HepG2 (cell line): Measurements from ENCODE around the gene IRF4. TPM values are rescaled to one million over a fixed set of nuclear protein-coding genes. Genes with fewer than 3 reads are reported as not detected.

Experiments
- ATAC-seq: fragments of 200-7000 bp; cut with Tn5 transposase; 3 replicates; pipeline ENCODE4 v1.9.1; 2020; ENCODE audit warnings: mild to moderate bottlenecking, moderate library complexity
- BruUV-seq: library from RNA; stranded (reverse); fragments of 400-500 nt; replicated peaks from 2 replicates; lab custom pipeline; 2021; lab: Mats Ljungman, UMichigan
- CTCF ChIA-PET: fragments of 300-600 bp; formaldehyde crosslinking; extraction: SDS; loops from one replicate; lab custom pipeline; 2021; ENCODE audit warnings: low total read pairs, inconsistent platforms, low intra/inter-chr PET ratio; lab: Yijun Ruan, JAX
- POLR2A ChIA-PET: fragments of 350-600 bp; sonication (Branson Sonifier 250); formaldehyde crosslinking; loops from one replicate; lab custom pipeline; 2020; ENCODE audit warnings: antibody characterized with exemption, inconsistent platforms; lab: Yijun Ruan, JAX
- DNase-seq: peaks from one replicate; pipeline ENCODE4 v3.0.0-alpha.2; 2015; ENCODE audit warnings: low spot score
- FAIRE-seq: peaks from 3 replicates; lab custom pipeline; 2011; peaks lifted over from hg19 to GRCh38; lab: Jason Lieb, UNC
- H2AFZ ChIP-seq: one replicate; pipeline ENCODE4 v1.6.1; 2011; ENCODE audit warnings: low read length, inconsistent platforms
- H3K27ac ChIP-seq: fragments of 300-600 bp; 3 replicates; pipeline ENCODE4 v1.8.0; 2011; ENCODE audit warnings: mixed run types, mild to moderate bottlenecking, mixed read lengths, low read length, inconsistent platforms; ENCODE audit not compliant: insufficient read depth; ENCODE audit errors: extremely low read length
- H3K27me3 ChIP-seq, 2 experiments: fragments of 200-600 bp in 1 of 2; 2 replicates in 1 of 2; 3 replicates in 1 of 2; pipeline versions ENCODE4 v1.6.0 to v1.8.0; 2011; ENCODE audit warnings: low read length in 2 of 2, mild to moderate bottlenecking in 2 of 2, moderate library complexity in 2 of 2, inconsistent platforms in 1 of 2; ENCODE audit not compliant: insufficient read depth in 2 of 2, control insufficient read depth in 1 of 2
- H3K36me3 ChIP-seq, 2 experiments: fragments of 200-600 bp in 1 of 2; replicated peaks in 1 of 2; 2 replicates in 1 of 2; 3 replicates in 1 of 2; pipeline versions ENCODE4 v1.5.1 to v1.8.0; 2011; ENCODE audit warnings: low read length in 2 of 2, inconsistent platforms in 1 of 2; ENCODE audit not compliant: insufficient read depth in 2 of 2, control insufficient read depth in 1 of 2
- H3K4me1 ChIP-seq: 2 replicates; pipeline ENCODE4 v1.5.1; 2012; ENCODE audit warnings: low read length, inconsistent platforms; ENCODE audit not compliant: insufficient read depth
- H3K4me2 ChIP-seq: 2 replicates; pipeline ENCODE4 v1.6.0; 2011; ENCODE audit warnings: low read depth, low read length, inconsistent platforms
- H3K4me3 ChIP-seq, 3 experiments: fragments of 200-600 bp in 1 of 3; sonication (generic), shearing (Covaris generic) in 1 of 3; replicated peaks in 1 of 3; 2 replicates each; pipeline ENCODE4 v1.5.1; 2011 to 2016; ENCODE audit warnings: low read length in 3 of 3, inconsistent platforms in 2 of 3, low read depth in 2 of 3, mild to moderate bottlenecking in 2 of 3, control low read depth in 1 of 3, mixed read lengths in 1 of 3; ENCODE audit not compliant: insufficient read depth in 1 of 3
- H3K79me2 ChIP-seq: one replicate; pipeline ENCODE4 v1.6.1; 2011; ENCODE audit warnings: low read length, inconsistent platforms; ENCODE audit not compliant: insufficient read depth
- H3K9ac ChIP-seq: 2 replicates; pipeline ENCODE4 v1.6.0; 2011; ENCODE audit warnings: mild to moderate bottlenecking, low read depth, low read length, inconsistent platforms; ENCODE audit not compliant: insufficient read depth
- H3K9me3 ChIP-seq: 2 replicates; pipeline ENCODE4 v1.5.1; 2012; ENCODE audit warnings: mild to moderate bottlenecking, low read length
- H4K20me1 ChIP-seq: 2 replicates; pipeline ENCODE4 v1.6.0; 2011; ENCODE audit warnings: inconsistent platforms, mild to moderate bottlenecking, low read length, moderate library complexity; ENCODE audit not compliant: insufficient read depth
- BCLAF1 ChIP-seq: fragments of 450-650 bp; IDR thresholded peaks from 2 replicates; pipeline ENCODE4 v1.6.1; 2017; ENCODE audit warnings: mild to moderate bottlenecking
- DR1 ChIP-seq: sonication (generic); formaldehyde crosslinking; IDR thresholded peaks from 2 replicates; pipeline ENCODE4 v1.8.0; 2021; ENCODE audit warnings: mild to moderate bottlenecking, missing genetic modification reagents, inconsistent platforms
- MIER2 ChIP-seq: IDR thresholded peaks from 2 replicates; pipeline ENCODE4 v1.6.1; 2016; ENCODE audit warnings: missing biosample characterization, missing genetic modification reagents
- NCOA2 ChIP-seq: sonication (generic); formaldehyde crosslinking; IDR thresholded peaks from 2 replicates; pipeline ENCODE4 v1.8.0; 2022; ENCODE audit warnings: inconsistent platforms
- PAF1 ChIP-seq: IDR thresholded peaks from 2 replicates; pipeline ENCODE4 v1.6.1; 2016; ENCODE audit warnings: missing genetic modification reagents, missing compliant biosample characterization
- PBX3 ChIP-seq: sonication (generic); formaldehyde crosslinking; IDR thresholded peaks from 2 replicates; pipeline ENCODE4 v1.8.1; 2023; ENCODE audit warnings: missing genetic modification reagents, inconsistent platforms, borderline replicate concordance
- PCBP2 ChIP-seq: fragments of 200-400 bp; formaldehyde crosslinking; optimal IDR thresholded peaks from 2 replicates; pipeline ENCODE3; 2018; ENCODE audit warnings: low read length, low read depth; ENCODE audit not compliant: poor library complexity, severe bottlenecking
- PHF20 ChIP-seq: sonication (generic); formaldehyde crosslinking; IDR thresholded peaks from 2 replicates; pipeline ENCODE4 v1.5.0; 2020; ENCODE audit warnings: mild to moderate bottlenecking, missing genetic modification reagents
- RARG ChIP-seq: sonication (generic); formaldehyde crosslinking; IDR thresholded peaks from 2 replicates; pipeline ENCODE4 v1.4.0; 2020; ENCODE audit warnings: low read depth, mild to moderate bottlenecking, missing genetic modification reagents
- RCOR2 ChIP-seq: IDR thresholded peaks from 2 replicates; pipeline ENCODE4 v1.6.1; 2016; ENCODE audit warnings: missing biosample characterization, missing genetic modification reagents
- TBP ChIP-seq: sonication (generic); formaldehyde crosslinking; IDR thresholded peaks from 2 replicates; pipeline ENCODE4 v1.5.0; 2020; ENCODE audit warnings: missing genetic modification reagents
- ZBTB7B ChIP-seq: sonication (generic); formaldehyde crosslinking; IDR thresholded peaks from 2 replicates; pipeline ENCODE4 v1.4.0; 2020; ENCODE audit warnings: missing genetic modification reagents
- ZFAT ChIP-seq: sonication (generic); formaldehyde crosslinking; conservative IDR thresholded peaks from 2 replicates; pipeline ENCODE4 v1.8.1; 2023; ENCODE audit warnings: missing genetic modification reagents, inconsistent platforms
- ZNF136 ChIP-seq: sonication (generic); formaldehyde crosslinking; IDR thresholded peaks from 2 replicates; pipeline ENCODE4 v1.8.1; 2022; ENCODE audit warnings: low read depth, mild to moderate bottlenecking, moderate library complexity, missing genetic modification reagents
- ZNF431 ChIP-seq: sonication (generic); formaldehyde crosslinking; IDR thresholded peaks from 2 replicates; pipeline ENCODE4 v1.9.0; 2022; ENCODE audit warnings: missing genetic modification reagents, low read depth, mild to moderate bottlenecking, borderline replicate concordance
- WGBS: methylation state at CpG from one replicate; pipeline ENCODE4 v1.1.6; 2017; ENCODE audit warnings: low lambda C conversion rate; 5-methylcytosine and 5-hydroxymethylcytosine counted together
- in situ Hi-C: cut with HindIII; loops from 2 replicates; pipeline ENCODE4 v1.10.0; 2017; ENCODE audit warnings: low pct_unique_long_range_greater_than_20kb; ENCODE audit not compliant: extremely low pct_ligation_motif_present
- intact Hi-C: fragments of 100-400 bp; cut with micrococcal nuclease; formaldehyde crosslinking; loops from one replicate; pipeline ENCODE4 v1.10.0; 2022; ENCODE audit not compliant: unreplicated experiment
- polyA plus RNA-seq, 8 experiments: library from polyadenylated mRNA; depleted of rRNA in 3 of 8; stranded (reverse) in 7 of 8; unstranded in 1 of 8; fragments of >200 nt; fragmentation: Illumina TruSeq in 4 of 8; extraction: Trizol in 4 of 8; gene quantifications; 2 replicates each; pipeline versions ENCODE4 v1.2.1 to v1.2.3, GENCODE V29; 2011 to 2016; ENCODE audit warnings: low read depth in 4 of 8, missing spikeins in 1 of 8, mixed read lengths in 1 of 8; ENCODE audit not compliant: insufficient read depth in 1 of 8
- total RNA-seq, 5 experiments: library from RNA; depleted of rRNA; stranded (reverse); fragments of >200 nt; fragmentation: Illumina TruSeq; extraction: Trizol; gene quantifications; 2 replicates each; pipeline ENCODE4 v1.2.3, GENCODE V29; 2016; ENCODE audit warnings: low read depth in 1 of 5
- TF ChIP-seq, protein P1 (sequence below): sonication (generic); formaldehyde crosslinking; IDR thresholded peaks from 2 replicates; pipeline ENCODE4 v1.4.0; 2020; ENCODE audit warnings: mild to moderate bottlenecking, missing genetic modification reagents

IRF4 gene
- total and polyA plus RNA-seq, 2 of the 13 experiments (the other 11 are each of a cell fraction or from before 2014, with no cell fraction given): 0.07 to 0.09 TPM

- POLR2A ChIA-PET: no interaction called here
- CTCF ChIA-PET: no interaction called here
Measured at GRCh38 chr6:446418-447366, 55.1 kb downstream of the IRF4 start.

More at GRCh38 chr6:446418-447366, 55.1 kb downstream of the IRF4 start:
- Histone ChIP-seq H3K79me2 (no peaks in the 10 kb centered on the region), H3K36me3 (no peaks in the 10 kb centered on the region), H3K27me3 (peaks cover 6 to 66% of the 10 kb centered on the region in 2 experiments; a peak in 4 of 5 replicates), H3K4me3 (no peak overlapping the region), H3K9me3 (no peaks in the 10 kb centered on the region), H3K4me2 (no peak overlapping the region), H3K9ac (no peak overlapping the region), H3K27ac (no peak overlapping the region), H4K20me1 (no peaks in the 10 kb centered on the region), H2AFZ (no peak overlapping the region), H3K4me1 (no peaks in the 10 kb centered on the region)
- 41% methylated on average over 23 of the region's 28 CpGs for WGBS
- TF ChIP-seq PHF20 (CRISPR knock-in tag) (no peak), DR1 (no peak), ZNF136 (no peak), MIER2 (no peak), PCBP2 (no peak), BCLAF1 (no peak), NCOA2 (no peak), PAF1 (CRISPR knock-in tag) (no peak), ZNF431 (CRISPR knock-in tag) (no peak), ZFAT (CRISPR knock-in tag) (no peak), TBP (CRISPR knock-in tag) (no peak), ZBTB7B (CRISPR knock-in tag) (no peak), RCOR2 (CRISPR knock-in tag) (no peak), RARG (CRISPR knock-in tag) (no peak), PBX3 (CRISPR knock-in tag) (no peak)
- TF ChIP-seq, protein P1, sequence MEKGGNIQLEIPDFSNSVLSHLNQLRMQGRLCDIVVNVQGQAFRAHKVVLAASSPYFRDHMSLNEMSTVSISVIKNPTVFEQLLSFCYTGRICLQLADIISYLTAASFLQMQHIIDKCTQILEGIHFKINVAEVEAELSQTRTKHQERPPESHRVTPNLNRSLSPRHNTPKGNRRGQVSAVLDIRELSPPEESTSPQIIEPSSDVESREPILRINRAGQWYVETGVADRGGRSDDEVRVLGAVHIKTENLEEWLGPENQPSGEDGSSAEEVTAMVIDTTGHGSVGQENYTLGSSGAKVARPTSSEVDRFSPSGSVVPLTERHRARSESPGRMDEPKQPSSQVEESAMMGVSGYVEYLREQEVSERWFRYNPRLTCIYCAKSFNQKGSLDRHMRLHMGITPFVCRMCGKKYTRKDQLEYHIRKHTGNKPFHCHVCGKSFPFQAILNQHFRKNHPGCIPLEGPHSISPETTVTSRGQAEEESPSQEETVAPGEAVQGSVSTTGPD (CRISPR knock-in tag): no peak
- in situ Hi-C loops: no loop called here
- intact Hi-C loops: no loop called here
- DNase-seq (no peak), FAIRE-seq (no peak), ATAC-seq (no peak)
- no TSS peak for BruUV-seq
